Esophagus squamous epithelium (tissue), 4 donors: Measurements from ENCODE around the gene KIF22.

Source experiments
- CTCF ChIP-seq, 6 experiments: fragments of 450-650 bp in 4 of 6; fragments of 200-600 bp in 2 of 6; sonication (generic) in 2 of 6; IDR thresholded peaks; one replicate each; pipeline ENCODE4 v1.5.1; 2016 to 2019; ENCODE audit warnings: antibody characterized with exemption in 6 of 6, mild to moderate bottlenecking in 4 of 6, moderate library complexity in 4 of 6
- POLR2A ChIP-seq, 4 donors: fragments of 450-650 bp; IDR thresholded peaks; one replicate each; pipeline ENCODE4 v1.6.1; 2017; ENCODE audit warnings: antibody characterized with exemption in 4 of 4, mild to moderate bottlenecking in 4 of 4, moderate library complexity in 3 of 4

DNA sequence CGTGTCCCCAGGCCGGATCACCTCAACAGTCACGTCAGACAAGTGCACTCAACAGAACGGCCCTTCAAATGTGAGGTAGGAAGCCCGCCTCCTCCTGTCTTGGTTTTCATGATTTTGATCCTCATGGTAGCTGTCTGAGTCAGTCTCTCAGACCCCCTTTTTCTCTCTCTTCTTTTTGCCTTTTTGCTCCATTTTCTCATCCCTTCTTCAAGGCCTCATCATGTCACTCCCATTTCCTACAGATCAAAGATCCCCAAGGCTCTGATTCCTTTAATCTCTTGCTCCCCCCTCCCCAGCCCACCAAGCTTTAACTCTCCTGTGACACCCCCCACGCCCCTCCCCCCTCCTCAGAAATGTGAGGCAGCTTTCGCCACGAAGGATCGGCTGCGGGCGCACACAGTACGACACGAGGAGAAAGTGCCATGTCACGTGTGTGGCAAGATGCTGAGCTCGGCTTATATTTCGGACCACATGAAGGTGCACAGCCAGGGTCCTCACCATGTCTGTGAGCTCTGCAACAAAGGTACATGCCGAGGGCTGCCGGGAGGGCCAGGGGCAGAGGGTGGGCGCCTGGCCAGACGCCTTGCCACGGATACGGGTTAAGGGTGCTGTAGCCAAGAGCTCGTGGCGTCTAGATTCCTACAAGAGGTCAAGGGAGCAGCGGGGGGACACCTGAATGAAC lies 17.8 kb downstream of the KIF22 start:
- TF ChIP-seq CTCF (IDR thresholded peaks at IDR 0.05) (no peak), POLR2A (IDR thresholded peaks at IDR 0.05) (no peak)
